BLaER1 (cell line): ENCODE results near the gene APCS.

ENCODE experiments used
- H3K27ac ChIP-seq: shearing (Covaris generic); formaldehyde crosslinking; 2 replicates; pipeline ENCODE4 v1.8.1; 2022
- H3K27me3 ChIP-seq: shearing (Covaris generic); formaldehyde crosslinking; 2 replicates; pipeline ENCODE4 v1.8.1; 2022
- H3K36me3 ChIP-seq: shearing (Covaris generic); formaldehyde crosslinking; 2 replicates; pipeline ENCODE4 v1.8.1; 2022
- H3K4me1 ChIP-seq: shearing (Covaris generic); formaldehyde crosslinking; 2 replicates; pipeline ENCODE4 v1.8.1; 2022
- H3K4me2 ChIP-seq: shearing (Covaris generic); formaldehyde crosslinking; 2 replicates; pipeline ENCODE4 v1.8.1; 2022
- H3K4me3 ChIP-seq: shearing (Covaris generic); formaldehyde crosslinking; 2 replicates; pipeline ENCODE4 v1.8.1; 2022
- H3K9ac ChIP-seq: shearing (Covaris generic); formaldehyde crosslinking; 2 replicates; pipeline ENCODE4 v1.8.1; 2022
- H3K9me3 ChIP-seq: shearing (Covaris generic); formaldehyde crosslinking; 2 replicates; pipeline ENCODE4 v1.8.1; 2022
- H4K20me1 ChIP-seq: shearing (Covaris generic); formaldehyde crosslinking; 2 replicates; pipeline ENCODE4 v1.8.1; 2022
- Cebpa-rat ChIP-seq: shearing (Covaris generic); IDR thresholded peaks from 2 replicates; pipeline ENCODE4 v1.8.1; 2022

The APCS gene, protein sequence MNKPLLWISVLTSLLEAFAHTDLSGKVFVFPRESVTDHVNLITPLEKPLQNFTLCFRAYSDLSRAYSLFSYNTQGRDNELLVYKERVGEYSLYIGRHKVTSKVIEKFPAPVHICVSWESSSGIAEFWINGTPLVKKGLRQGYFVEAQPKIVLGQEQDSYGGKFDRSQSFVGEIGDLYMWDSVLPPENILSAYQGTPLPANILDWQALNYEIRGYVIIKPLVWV

DNA sequence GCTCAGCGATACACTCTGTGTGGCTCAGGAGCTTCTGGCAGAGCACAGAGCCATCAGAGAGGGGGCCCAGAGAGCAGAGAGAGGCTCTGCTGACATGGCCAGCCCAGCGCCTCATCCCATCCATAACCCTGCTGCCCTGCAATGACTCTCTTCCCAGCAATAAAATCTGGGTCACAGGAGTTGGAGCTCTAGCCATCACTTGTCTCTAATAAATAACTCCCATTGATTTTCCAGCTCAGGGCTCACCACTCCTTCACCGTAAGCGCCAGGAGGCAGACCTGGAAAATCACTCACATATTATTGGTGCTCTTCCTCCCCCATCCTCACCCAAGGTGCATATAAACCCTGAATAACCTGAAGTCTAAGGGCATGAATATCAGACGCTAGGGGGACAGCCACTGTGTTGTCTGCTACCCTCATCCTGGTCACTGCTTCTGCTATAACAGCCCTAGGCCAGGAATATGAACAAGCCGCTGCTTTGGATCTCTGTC, at the start of gene APCS:
Gene APCS (plus strand): TSS at position 366 of the 491 bp plus-strand sequence. CDS start 96 bp downstream, at position 462.
- no peak within 1 kb of the TSS for H3K9ac ChIP-seq
- H3K4me3 ChIP-seq = no peak within 1 kb of the TSS
- no peaks in the 10 kb centered on the region for H4K20me1 ChIP-seq
- no peak for TF ChIP-seq Cebpa-rat
- no peaks in the 10 kb centered on the region for H3K27me3 ChIP-seq
- H3K4me1 ChIP-seq = no peaks in the 10 kb centered on the region
- H3K9me3 ChIP-seq = no peaks in the 10 kb centered on the region
- no peak within 1 kb of the TSS for H3K27ac ChIP-seq
- H3K4me2 ChIP-seq = no peak within 1 kb of the TSS
- H3K36me3 ChIP-seq = no peaks in the 10 kb centered on the region

DNA sequence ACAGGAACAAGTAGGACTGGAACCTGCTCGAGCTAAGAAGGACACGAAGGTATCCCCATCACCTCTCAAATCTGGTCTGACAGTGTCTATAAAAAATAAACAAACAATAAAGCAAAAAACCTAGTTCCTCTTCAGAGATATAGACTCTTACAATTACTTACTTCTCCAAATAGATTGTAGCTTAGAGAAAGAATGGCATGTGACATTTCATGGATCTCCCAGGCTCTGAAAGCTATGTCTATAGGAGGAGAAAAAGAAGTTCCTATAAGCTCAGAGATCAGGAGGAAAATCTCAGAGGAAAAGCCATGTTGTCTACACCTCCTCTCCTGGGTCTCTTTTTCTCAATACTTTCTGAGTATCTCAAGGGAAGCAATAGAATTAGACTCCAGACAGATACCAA, 39.5 kb upstream of the APCS start:
- no peak overlapping the region for H3K9ac ChIP-seq
- no peak overlapping the region for H3K4me3 ChIP-seq
- no peaks in the 10 kb centered on the region for H4K20me1 ChIP-seq
- no peaks in the 10 kb centered on the region for H3K27me3 ChIP-seq
- no peak for TF ChIP-seq Cebpa-rat
- H3K9me3 ChIP-seq = no peaks in the 10 kb centered on the region
- no peak overlapping the region for H3K4me2 ChIP-seq
- no peak overlapping the region for H3K27ac ChIP-seq
- no peaks in the 10 kb centered on the region for H3K4me1 ChIP-seq
- H3K36me3 ChIP-seq = no peaks in the 10 kb centered on the region

DNA sequence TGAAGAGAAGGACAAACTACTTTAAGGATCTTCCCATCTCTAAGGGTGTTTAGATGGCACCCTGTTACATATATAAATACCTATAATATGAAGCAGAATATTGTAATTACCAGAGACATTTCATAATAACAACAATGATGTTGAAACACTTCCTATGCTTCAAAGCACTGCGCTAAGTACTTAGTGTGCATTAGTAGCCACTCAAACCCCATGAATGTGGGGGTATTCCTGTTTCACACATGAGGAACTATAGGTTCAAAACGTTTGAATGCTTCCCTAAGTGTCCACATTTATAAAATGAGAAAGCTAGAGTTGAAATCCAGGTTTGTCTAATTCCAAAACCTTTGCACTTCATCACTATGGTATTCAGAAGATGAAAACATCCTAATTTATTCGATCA, 33.4 kb upstream of the APCS start:
- Histone ChIP-seq H3K36me3 (no peaks in the 10 kb centered on the region), H3K4me3 (no peak overlapping the region), H3K27me3 (no peaks in the 10 kb centered on the region), H3K4me1 (no peaks in the 10 kb centered on the region), H3K9ac (no peak overlapping the region), H3K27ac (no peak overlapping the region), H3K4me2 (no peak overlapping the region), H4K20me1 (no peaks in the 10 kb centered on the region), H3K9me3 (no peaks in the 10 kb centered on the region)
- no peak for TF ChIP-seq Cebpa-rat

DNA sequence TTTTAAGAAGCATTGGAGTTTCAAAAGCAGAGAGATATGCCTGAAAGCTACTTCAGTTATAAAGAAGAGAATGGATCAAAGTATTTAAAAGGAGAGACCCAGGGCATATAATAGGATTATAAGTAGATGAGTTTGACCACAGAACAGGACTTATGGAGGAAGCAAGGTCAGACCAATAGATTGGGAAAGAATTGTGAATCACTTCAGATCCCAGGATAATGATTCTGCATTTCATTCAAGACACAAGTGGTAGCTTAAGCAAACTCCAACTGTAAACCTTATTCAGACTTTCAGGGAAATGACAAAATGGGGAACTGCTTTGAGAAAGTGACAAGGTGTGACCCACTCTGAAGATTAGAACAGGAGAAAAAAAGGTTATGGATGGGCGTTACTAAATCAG, 32.9 kb upstream of the APCS start:
- Histone ChIP-seq H3K4me2 (no peak overlapping the region), H3K9ac (no peak overlapping the region), H3K36me3 (no peaks in the 10 kb centered on the region), H3K4me3 (no peak overlapping the region), H3K9me3 (no peaks in the 10 kb centered on the region), H3K27me3 (no peaks in the 10 kb centered on the region), H3K4me1 (no peaks in the 10 kb centered on the region), H4K20me1 (no peaks in the 10 kb centered on the region), H3K27ac (no peak overlapping the region)
- TF ChIP-seq Cebpa-rat = no peak

DNA sequence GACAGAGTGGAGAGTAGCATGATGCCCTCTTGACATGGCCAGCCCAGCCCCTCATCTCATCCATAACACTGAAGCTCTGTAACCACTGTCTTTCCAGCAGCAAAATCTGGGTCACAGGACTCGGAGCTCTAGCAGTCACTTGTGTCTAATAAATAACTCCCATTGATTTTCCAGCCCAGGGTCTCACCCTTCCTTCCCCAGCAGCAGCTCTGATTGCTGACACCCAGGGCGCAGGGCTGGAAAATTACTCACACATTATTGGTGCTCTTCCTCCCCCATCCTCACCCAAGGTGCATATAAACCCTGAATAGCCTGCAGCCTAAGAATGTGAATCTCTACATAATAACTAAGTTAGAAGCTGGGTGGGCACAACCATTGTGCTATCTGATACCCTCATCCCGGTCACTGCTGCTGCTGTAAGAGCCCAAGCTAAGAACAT, 30.7 kb upstream of the APCS start:
- Histone ChIP-seq H3K4me1 (no peaks in the 10 kb centered on the region), H3K9ac (no peak overlapping the region), H4K20me1 (no peaks in the 10 kb centered on the region), H3K9me3 (no peaks in the 10 kb centered on the region), H3K4me2 (no peak overlapping the region), H3K27me3 (no peaks in the 10 kb centered on the region), H3K27ac (no peak overlapping the region), H3K36me3 (no peaks in the 10 kb centered on the region), H3K4me3 (no peak overlapping the region)
- TF ChIP-seq Cebpa-rat = no peak

DNA sequence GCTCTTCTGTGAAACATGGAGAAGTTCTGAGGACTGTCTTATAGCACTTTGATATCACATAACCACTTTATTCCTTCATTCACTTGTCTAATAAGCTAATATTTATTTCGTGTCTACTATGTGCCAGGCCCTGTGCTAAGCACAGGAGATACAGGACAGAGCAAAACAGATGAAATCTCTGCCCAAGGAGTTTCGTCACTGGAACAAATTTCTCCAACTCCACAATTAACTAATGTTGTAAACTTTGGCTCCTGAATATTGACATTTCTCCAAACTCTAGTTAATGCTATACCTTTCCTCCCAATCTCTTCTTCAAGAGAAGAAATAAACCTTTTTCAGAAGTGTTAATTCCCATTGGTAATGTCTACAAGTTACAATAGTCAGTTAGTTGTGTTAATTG, 27.0 kb upstream of the APCS start:
- Histone ChIP-seq H3K4me3 (no peak overlapping the region), H3K36me3 (no peaks in the 10 kb centered on the region), H3K27me3 (no peaks in the 10 kb centered on the region), H3K4me2 (no peak overlapping the region), H3K9ac (no peak overlapping the region), H3K27ac (no peak overlapping the region), H3K9me3 (peaks cover 6% of the 10 kb centered on the region; the same call in 1 of the 2 replicates), H3K4me1 (no peaks in the 10 kb centered on the region), H4K20me1 (no peaks in the 10 kb centered on the region)
- no peak for TF ChIP-seq Cebpa-rat

DNA sequence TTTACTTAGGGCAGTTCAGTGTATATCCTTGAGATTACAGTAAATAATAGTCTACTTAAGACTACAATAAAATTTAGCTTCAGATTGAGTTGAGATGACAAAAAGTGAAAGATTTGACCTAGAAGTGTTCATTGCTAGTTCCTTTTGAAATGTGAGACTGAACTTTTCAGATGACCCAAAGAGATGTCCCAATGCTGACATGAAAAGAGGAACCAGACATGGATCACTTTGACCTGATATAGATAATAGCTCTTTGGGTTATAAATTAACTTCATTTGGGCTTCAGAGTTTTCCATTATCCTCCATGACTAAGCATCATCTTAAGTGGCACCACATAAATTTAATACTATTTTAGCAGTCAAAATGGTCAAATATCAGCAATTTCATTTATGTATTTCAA, 26.1 kb upstream of the APCS start:
- no peaks in the 10 kb centered on the region for H3K36me3 ChIP-seq
- H3K9me3 ChIP-seq = peaks cover 6% of the 10 kb centered on the region; the same call in 1 of the 2 replicates
- H3K4me1 ChIP-seq = no peaks in the 10 kb centered on the region
- no peaks in the 10 kb centered on the region for H4K20me1 ChIP-seq
- no peak for TF ChIP-seq Cebpa-rat
- no peak overlapping the region for H3K4me2 ChIP-seq
- H3K27me3 ChIP-seq = no peaks in the 10 kb centered on the region
- H3K9ac ChIP-seq = no peak overlapping the region
- no peak overlapping the region for H3K27ac ChIP-seq
- no peak overlapping the region for H3K4me3 ChIP-seq

DNA sequence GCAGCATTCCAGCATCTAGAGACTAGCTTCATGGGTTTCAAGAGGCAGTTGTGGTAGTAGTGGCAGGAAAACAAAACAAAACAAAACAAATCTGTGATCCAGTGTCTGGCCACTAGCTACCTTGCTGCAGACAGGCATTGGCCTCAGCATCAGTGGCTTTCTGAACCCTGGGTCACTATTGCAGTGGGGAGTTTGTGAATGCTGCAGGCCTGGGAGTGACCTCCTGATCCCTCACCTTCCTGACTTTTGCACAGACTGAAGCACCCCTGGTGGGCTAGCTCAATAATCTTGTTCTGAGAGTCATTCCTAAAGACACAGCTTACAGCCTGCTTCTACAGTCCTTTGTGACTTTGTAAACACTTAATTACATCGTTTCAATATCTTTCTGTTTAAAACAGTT, 24.9 kb upstream of the APCS start:
- no peak overlapping the region for H3K4me3 ChIP-seq
- H4K20me1 ChIP-seq = no peaks in the 10 kb centered on the region
- no peak overlapping the region for H3K9ac ChIP-seq
- H3K36me3 ChIP-seq = no peaks in the 10 kb centered on the region
- no peaks in the 10 kb centered on the region for H3K4me1 ChIP-seq
- H3K27ac ChIP-seq = no peak overlapping the region
- no peak overlapping the region for H3K4me2 ChIP-seq
- no peak for TF ChIP-seq Cebpa-rat
- peaks cover 6% of the 10 kb centered on the region; the same call in 1 of the 2 replicates for H3K9me3 ChIP-seq
- H3K27me3 ChIP-seq = no peaks in the 10 kb centered on the region

DNA sequence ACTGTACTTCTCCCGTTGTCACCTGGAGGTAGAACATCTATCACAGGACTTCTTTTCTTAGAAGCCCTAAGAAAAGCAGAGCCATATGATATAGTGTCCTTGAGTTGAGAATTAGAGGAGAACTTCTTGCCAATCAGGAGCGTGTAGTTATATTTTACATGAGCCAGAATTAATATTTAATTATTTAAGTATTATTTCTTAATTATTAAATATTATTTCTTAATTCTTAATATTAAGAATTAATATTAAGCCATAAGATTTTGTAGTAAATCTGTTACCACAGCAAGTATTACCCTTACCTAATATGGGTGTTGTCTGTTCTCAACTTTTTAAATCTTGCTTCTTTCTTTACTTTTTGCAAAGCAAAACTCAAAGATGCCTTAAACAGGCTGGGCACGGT, 10.2 kb upstream of the APCS start:
- H3K4me1 ChIP-seq = no peaks in the 10 kb centered on the region
- no peak for TF ChIP-seq Cebpa-rat
- H3K27ac ChIP-seq = no peak overlapping the region
- H3K9me3 ChIP-seq = 0 out of 2 replicates have a peak, but pooled peaks cover 7% of the 10 kb centered on the region
- H3K4me2 ChIP-seq = no peak overlapping the region
- no peaks in the 10 kb centered on the region for H3K27me3 ChIP-seq
- H3K36me3 ChIP-seq = no peaks in the 10 kb centered on the region
- H3K9ac ChIP-seq = no peak overlapping the region
- no peaks in the 10 kb centered on the region for H4K20me1 ChIP-seq
- no peak overlapping the region for H3K4me3 ChIP-seq

DNA sequence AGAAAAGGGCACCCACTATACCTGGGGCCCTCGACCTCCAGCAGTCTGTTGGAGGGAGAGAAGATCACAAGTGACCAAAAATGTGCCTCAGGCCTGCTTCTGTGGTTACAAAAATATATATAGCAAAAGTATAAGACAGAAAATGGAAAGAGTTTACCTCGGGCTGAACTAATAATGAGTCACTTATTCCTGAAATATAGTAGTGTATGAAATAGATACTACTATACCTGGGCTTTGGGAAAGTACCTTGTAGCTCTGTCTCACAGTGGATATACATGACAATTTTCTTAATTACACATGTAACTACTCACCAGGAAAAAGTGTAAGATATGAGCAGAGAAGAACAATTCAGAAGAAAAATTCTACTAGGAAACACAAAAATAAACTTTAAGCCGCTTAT, 7.3 kb upstream of the APCS start:
- H3K9ac ChIP-seq = no peak overlapping the region
- no peaks in the 10 kb centered on the region for H3K36me3 ChIP-seq
- no peaks in the 10 kb centered on the region for H4K20me1 ChIP-seq
- H3K4me3 ChIP-seq = no peak overlapping the region
- no peaks in the 10 kb centered on the region for H3K27me3 ChIP-seq
- no peaks in the 10 kb centered on the region for H3K4me1 ChIP-seq
- H3K4me2 ChIP-seq = no peak overlapping the region
- no peak overlapping the region for H3K27ac ChIP-seq
- TF ChIP-seq Cebpa-rat = no peak
- H3K9me3 ChIP-seq = no peaks in the 10 kb centered on the region

DNA sequence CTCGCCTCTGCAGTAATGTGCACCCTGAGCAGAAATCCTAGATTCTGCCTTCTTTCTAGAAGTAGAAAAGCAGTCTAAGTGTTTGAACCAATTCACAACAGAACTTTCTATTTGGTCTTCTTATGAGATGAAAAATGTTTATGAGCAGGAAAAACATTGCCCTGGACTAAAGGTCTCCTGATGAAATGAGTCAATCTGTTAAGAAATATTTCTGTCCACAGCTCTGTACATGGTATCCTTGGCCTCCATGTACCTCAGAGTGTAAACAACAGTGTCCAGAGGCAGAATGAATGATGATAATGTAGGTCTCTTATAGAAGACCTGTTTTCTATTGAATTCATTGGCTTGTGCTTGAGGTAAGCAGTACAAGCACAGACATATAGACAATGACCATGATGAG, 6.2 kb upstream of the APCS start:
- no peak for TF ChIP-seq Cebpa-rat
- Histone ChIP-seq H3K36me3 (no peaks in the 10 kb centered on the region), H3K4me1 (no peaks in the 10 kb centered on the region), H4K20me1 (no peaks in the 10 kb centered on the region), H3K27me3 (no peaks in the 10 kb centered on the region), H3K9me3 (no peaks in the 10 kb centered on the region), H3K4me2 (no peak overlapping the region), H3K9ac (no peak overlapping the region), H3K4me3 (no peak overlapping the region), H3K27ac (no peak overlapping the region)
